Peyer's patch (tissue), 4 donors: ENCODE data around the gene EEF2K.

Experiments
- POLR2A ChIP-seq, 2 donors: fragments of 450-650 bp; IDR thresholded peaks; one replicate each; pipeline ENCODE4 v1.5.1; 2017; ENCODE audit warnings: antibody characterized with exemption in 2 of 2, mild to moderate bottlenecking in 2 of 2, moderate library complexity in 2 of 2
- TF ChIP-seq, protein P1 (sequence below), 6 experiments: fragments of 450-650 bp in 4 of 6; fragments of 200-600 bp in 2 of 6; sonication (generic) in 1 of 6; IDR thresholded peaks; one replicate each; pipeline ENCODE4 v1.5.1; 2017 to 2019; ENCODE audit warnings: antibody characterized with exemption in 6 of 6, mild to moderate bottlenecking in 3 of 6, moderate library complexity in 1 of 6

DNA sequence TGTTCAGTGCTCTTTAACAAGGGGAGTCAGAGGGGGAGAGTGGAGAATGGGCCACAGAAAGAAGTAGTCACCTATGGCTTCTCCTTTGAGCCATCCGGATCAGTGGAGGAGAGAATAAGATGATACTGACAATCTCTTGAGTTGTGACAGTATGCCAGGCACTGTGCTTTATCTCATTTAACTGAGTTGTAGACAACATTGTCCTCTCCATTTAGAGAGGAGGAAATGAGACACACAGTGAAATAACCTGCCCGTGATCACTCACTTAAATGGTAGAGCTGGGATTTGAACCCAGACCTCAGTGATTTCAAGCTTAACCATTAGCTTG is 17.8 kb upstream of the EEF2K start:
- TF ChIP-seq, protein P1, sequence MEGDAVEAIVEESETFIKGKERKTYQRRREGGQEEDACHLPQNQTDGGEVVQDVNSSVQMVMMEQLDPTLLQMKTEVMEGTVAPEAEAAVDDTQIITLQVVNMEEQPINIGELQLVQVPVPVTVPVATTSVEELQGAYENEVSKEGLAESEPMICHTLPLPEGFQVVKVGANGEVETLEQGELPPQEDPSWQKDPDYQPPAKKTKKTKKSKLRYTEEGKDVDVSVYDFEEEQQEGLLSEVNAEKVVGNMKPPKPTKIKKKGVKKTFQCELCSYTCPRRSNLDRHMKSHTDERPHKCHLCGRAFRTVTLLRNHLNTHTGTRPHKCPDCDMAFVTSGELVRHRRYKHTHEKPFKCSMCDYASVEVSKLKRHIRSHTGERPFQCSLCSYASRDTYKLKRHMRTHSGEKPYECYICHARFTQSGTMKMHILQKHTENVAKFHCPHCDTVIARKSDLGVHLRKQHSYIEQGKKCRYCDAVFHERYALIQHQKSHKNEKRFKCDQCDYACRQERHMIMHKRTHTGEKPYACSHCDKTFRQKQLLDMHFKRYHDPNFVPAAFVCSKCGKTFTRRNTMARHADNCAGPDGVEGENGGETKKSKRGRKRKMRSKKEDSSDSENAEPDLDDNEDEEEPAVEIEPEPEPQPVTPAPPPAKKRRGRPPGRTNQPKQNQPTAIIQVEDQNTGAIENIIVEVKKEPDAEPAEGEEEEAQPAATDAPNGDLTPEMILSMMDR (IDR thresholded peaks at IDR 0.05): no peak
- no peak for TF ChIP-seq POLR2A (IDR thresholded peaks at IDR 0.05)
